Measurements from ENCODE around the gene ITLN1.

DNA sequence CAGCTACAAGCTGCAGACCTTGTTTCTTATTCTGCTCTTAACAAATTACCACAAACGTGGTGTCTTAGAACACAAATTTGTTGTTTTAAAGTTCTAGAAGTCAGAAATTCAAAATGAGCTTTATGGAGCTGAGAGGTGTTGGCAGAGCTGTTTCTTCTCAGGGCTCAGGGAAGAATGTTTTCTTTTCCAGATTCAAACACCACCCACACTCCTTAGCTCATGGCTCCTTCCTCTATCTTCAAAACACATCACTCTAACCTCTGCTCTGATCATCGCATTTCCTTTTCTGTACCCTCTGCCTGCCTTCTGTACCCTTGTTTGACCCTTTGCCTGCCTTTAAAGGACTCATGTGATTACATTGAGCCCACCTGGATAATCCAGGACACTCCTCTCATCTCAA is 26.9 kb upstream of the ITLN1 start:
- TF ChIP-seq POLR2AphosphoS5 (IDR thresholded peaks at IDR 0.05) (no peak), POLR2A (IDR thresholded peaks at IDR 0.05) (no peak)

All from transverse colon (tissue), 3 donors.